Epidermal melanocyte (primary cell): Measurements from ENCODE around the gene TANGO2.

Experiments used
- DNase-seq: peaks from one replicate; pipeline ENCODE4 v3.0.0; 2011; ENCODE audit warnings: low spot score; ENCODE audit not compliant: insufficient read length

TANGO2 gene

GRCh38 chr22:19995611-19996339 lies 25.1 kb upstream of the TANGO2 start:
- DNase-seq = no peak

- no peak for DNase-seq
Measured at GRCh38 chr22:19996694-19997384, 24.1 kb upstream of the TANGO2 start.

GRCh38 chr22:19997561-19998231 lies 23.2 kb upstream of the TANGO2 start:
- no peak for DNase-seq

- DNase-seq = no peak
Measured at GRCh38 chr22:19998232-19998951, 22.5 kb upstream of the TANGO2 start.

GRCh38 chr22:19998991-19999820 lies 21.7 kb upstream of the TANGO2 start:
- DNase-seq = no peak

- no peak for DNase-seq
Measured at GRCh38 chr22:20000246-20001081, 20.4 kb upstream of the TANGO2 start.

GRCh38 chr22:20001082-20001638 lies 19.8 kb upstream of the TANGO2 start:
- no peak for DNase-seq

GRCh38 chr22:20002128-20002527 lies 18.8 kb upstream of the TANGO2 start:
- no peak for DNase-seq

- DNase-seq = no peak
Measured at GRCh38 chr22:20002636-20003035, 18.3 kb upstream of the TANGO2 start.

GRCh38 chr22:20003304-20003703 lies 17.6 kb upstream of the TANGO2 start:
- no peak for DNase-seq

GRCh38 chr22:20004464-20004863 lies 16.4 kb upstream of the TANGO2 start:
- DNase-seq = no peak

GRCh38 chr22:20008221-20008995 lies 12.5 kb upstream of the TANGO2 start:
- no peak for DNase-seq

- no peak for DNase-seq
Measured at GRCh38 chr22:20009018-20009491, 11.9 kb upstream of the TANGO2 start.

- DNase-seq = no peak
Measured at GRCh38 chr22:20009582-20010306, 11.2 kb upstream of the TANGO2 start.

GRCh38 chr22:20010307-20011122 lies 10.4 kb upstream of the TANGO2 start:
- DNase-seq = no peak

GRCh38 chr22:20011123-20011992 lies 9.6 kb upstream of the TANGO2 start:
- DNase-seq = no peak
